ENCODE data around the gene NME7. TPM values are rescaled to one million over a fixed set of nuclear protein-coding genes. Genes with fewer than 3 reads are reported as not detected.

NME7 gene
- polyA plus RNA-seq, 4 donors: 42.6 to 185 (median 125) TPM

- DNase-seq (ENCODE audit: low read depth in 4 of 4, low spot score in 3 of 4): no peak
Measured at GRCh38 chr1:169110689-169111447, 256.7 kb downstream of the NME7 start.

GRCh38 chr1:169110236-169110635, 257.4 kb downstream of the NME7 start:
- DNase-seq (ENCODE audit: low read depth in 4 of 4, low spot score in 3 of 4): no peak

- peak in 1 of 4 donors; percentile 46 for DNase-seq (ENCODE audit: low read depth in 4 of 4, low spot score in 3 of 4)
Measured at GRCh38 chr1:169109561-169110134, 257.9 kb downstream of the NME7 start.

GRCh38 chr1:169108863-169109560, 258.6 kb downstream of the NME7 start:
- DNase-seq (ENCODE audit: low read depth in 4 of 4, low spot score in 3 of 4): no peak

GRCh38 chr1:169108223-169108622, 259.4 kb downstream of the NME7 start:
- no peak for DNase-seq (ENCODE audit: low read depth in 4 of 4, low spot score in 3 of 4)

- no peak for DNase-seq (ENCODE audit: low read depth in 4 of 4, low spot score in 3 of 4)
Measured at GRCh38 chr1:169107603-169108208, 259.9 kb downstream of the NME7 start.

GRCh38 chr1:169106921-169107602, 260.5 kb downstream of the NME7 start:
- no peak for DNase-seq (ENCODE audit: low read depth in 4 of 4, low spot score in 3 of 4)

GRCh38 chr1:169106095-169106920, 261.3 kb downstream of the NME7 start, which contains the start of gene ATP1B1:
ATP1B1 (plus strand) TSS chr1:169106690; CDS start chr1:169106830, 140 bp downstream.
- DNase-seq (ENCODE audit: low read depth in 4 of 4, low spot score in 3 of 4): peak in 3 of 4 donors; percentile 75 to 84 (median 81)

GRCh38 chr1:169105434-169106094, 262.0 kb downstream of the NME7 start:
- DNase-seq (ENCODE audit: low read depth in 4 of 4, low spot score in 3 of 4): peak in 2 of 4 donors; percentile 61 to 63

GRCh38 chr1:169105087-169105433, 262.5 kb downstream of the NME7 start:
- DNase-seq (ENCODE audit: low read depth in 4 of 4, low spot score in 3 of 4): no peak

- DNase-seq (ENCODE audit: low read depth in 4 of 4, low spot score in 3 of 4): peak in 2 of 4 donors; percentile 61 to 64
Measured at GRCh38 chr1:169103480-169103893, 264.1 kb downstream of the NME7 start.

- no peak for DNase-seq (ENCODE audit: low read depth in 4 of 4, low spot score in 3 of 4)
Measured at GRCh38 chr1:169103002-169103401, 264.6 kb downstream of the NME7 start.

GRCh38 chr1:169102567-169102966, 265.0 kb downstream of the NME7 start:
- DNase-seq (ENCODE audit: low read depth in 4 of 4, low spot score in 3 of 4): no peak

- DNase-seq (ENCODE audit: low read depth in 4 of 4, low spot score in 3 of 4): no peak
Measured at GRCh38 chr1:169100651-169101088, 266.9 kb downstream of the NME7 start.

GRCh38 chr1:169100208-169100607, 267.4 kb downstream of the NME7 start:
- no peak for DNase-seq (ENCODE audit: low read depth in 4 of 4, low spot score in 3 of 4)

- DNase-seq (ENCODE audit: low read depth in 4 of 4, low spot score in 3 of 4): no peak
Measured at GRCh38 chr1:169099561-169099960, 268.0 kb downstream of the NME7 start.

- no peak for DNase-seq (ENCODE audit: low read depth in 4 of 4, low spot score in 3 of 4)
Measured at GRCh38 chr1:169098380-169098779, 269.2 kb downstream of the NME7 start.

- DNase-seq (ENCODE audit: low read depth in 4 of 4, low spot score in 3 of 4): no peak
Measured at GRCh38 chr1:169094897-169095569, 272.6 kb downstream of the NME7 start.

- DNase-seq (ENCODE audit: low read depth in 4 of 4, low spot score in 3 of 4): no peak
Measured at GRCh38 chr1:169092399-169092798, 275.2 kb downstream of the NME7 start.

Data from left renal pelvis (tissue), 4 donors.